ENCODE data around the gene FAM163B. TPM values are rescaled to one million over a fixed set of nuclear protein-coding genes. Genes with fewer than 3 reads are reported as not detected.

The FAM163B gene
- total and polyA plus RNA-seq, 9 of the 15 experiments (the other 6 are each of a cell fraction or from before 2014, with no cell fraction given) = not detected

DNA sequence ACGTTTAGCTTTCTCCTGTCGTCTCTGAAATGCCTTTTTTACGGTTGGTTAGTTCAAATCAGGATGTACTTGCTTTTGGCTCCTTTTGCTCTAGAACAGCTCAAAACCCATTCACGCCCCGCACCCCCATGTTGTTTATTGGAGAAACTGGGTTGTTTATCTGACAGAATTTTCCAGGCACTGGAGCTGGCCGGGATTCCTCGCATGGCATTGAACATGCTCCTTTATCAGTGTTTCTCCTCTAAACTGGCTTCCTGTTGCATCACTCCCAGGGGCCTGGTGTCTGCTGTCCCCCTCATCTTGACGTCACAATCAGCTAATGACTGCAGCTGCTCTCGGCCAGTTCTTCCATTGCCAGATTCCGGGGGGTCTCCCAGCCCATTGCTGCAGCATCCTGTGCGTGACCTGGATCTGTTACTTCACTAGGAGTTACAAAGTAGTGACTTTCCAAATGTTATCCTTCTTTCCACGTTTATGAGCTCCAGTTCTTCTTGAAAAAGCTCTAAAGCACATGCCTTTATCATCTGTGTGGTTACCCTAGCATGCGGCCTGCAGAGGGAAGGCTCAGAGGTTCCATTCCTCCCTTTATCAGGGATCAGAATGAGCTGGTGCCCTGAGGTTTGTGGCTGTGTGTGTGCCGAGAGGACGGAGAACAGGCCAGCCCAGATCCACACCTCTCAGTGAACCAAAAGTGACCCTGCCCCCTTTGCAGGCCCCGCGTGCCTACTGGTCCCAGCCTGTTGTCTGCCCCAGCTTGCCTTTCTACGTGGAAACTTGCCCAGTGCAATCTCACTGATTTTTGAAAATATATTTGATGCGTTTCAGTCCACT lies 27.5 kb downstream of the FAM163B start:
- H3K27ac ChIP-seq (ENCODE audit: extremely low read depth, low read depth, low read length) = no peak overlapping the region
- peaks cover 0 to 14% of the 10 kb centered on the region in 2 experiments; a peak in 2 of 5 replicates for H3K4me1 ChIP-seq (replicated peaks in 1 of 2; ENCODE audit: control insufficient read depth in 2 of 2, insufficient read depth in 2 of 2, low read length in 2 of 2)
- FAIRE-seq (no peak), DNase-seq (ENCODE audit: extremely low read depth in 1 of 4, low spot score in 3 of 4) (no peak), ATAC-seq (no peak)
- WGBS (ENCODE audit: insufficient coverage, low coverage, missing lambda C conversion rate) = 2% methylated on average over 19 of the region's 19 CpGs
- no peak overlapping the region for H3K4me2 ChIP-seq (ENCODE audit: insufficient read depth, low read length)
- H2AFZ ChIP-seq (ENCODE audit: low read depth, low read length) = no peak overlapping the region
- intact Hi-C loops (cut with micrococcal nuclease) = no loop called here
- in situ Hi-C loops (cut with MboI) = no loop called here
- no peaks in the 10 kb centered on the region for H3K9me1 ChIP-seq (ENCODE audit: control insufficient read depth, insufficient read depth, low read length)
- H3K36me3 ChIP-seq (ENCODE audit: control insufficient read depth, insufficient read depth, low read length) = no peaks in the 10 kb centered on the region
- no peak overlapping the region for H3K9ac ChIP-seq (ENCODE audit: insufficient read depth in 1 of 2, low read depth in 2 of 2, low read length in 2 of 2)
- H3K27me3 ChIP-seq (ENCODE audit: control insufficient read depth in 2 of 2, insufficient read depth in 2 of 2, low read length in 2 of 2) = peaks cover 43 to 89% of the 10 kb centered on the region in 2 experiments; a peak in 4 of 5 replicates
- TF ChIP-seq ZNF134 (CRISPR knock-in tag; conservative IDR thresholded peaks at IDR 0.05) (no peak), CREM (IDR thresholded peaks at IDR 0.05; ENCODE audit: low read depth) (peak; percentile 45), COPS2 (conservative IDR thresholded peaks at IDR 0.05) (no peak), L3MBTL2 (IDR thresholded peaks at IDR 0.05) (0 out of 2 replicates have a peak, but pooled peaks have one; percentile 20), STAT5A (IDR thresholded peaks at IDR 0.05; ENCODE audit: borderline replicate concordance, low read length) (no peak), ZNF764 (CRISPR knock-in tag; IDR thresholded peaks at IDR 0.05; ENCODE audit: low read depth) (no peak), CEBPG (CRISPR knock-in tag; IDR thresholded peaks at IDR 0.05) (no peak), CEBPG (tag; conservative IDR thresholded peaks at IDR 0.05 in 1 of 2, IDR thresholded peaks at IDR 0.05 in 1 of 2) (peak in 1 of 2 experiments; percentile 71; a peak in 2 of 4 replicates)
- BruUV-seq (replicated peaks) = no TSS peak
- no peaks in the 10 kb centered on the region for H3K79me2 ChIP-seq (ENCODE audit: control insufficient read depth, insufficient read depth, low read length)
- peaks cover 10% of the 10 kb centered on the region for H4K20me1 ChIP-seq (replicated peaks; ENCODE audit: control insufficient read depth, insufficient read depth, low read length)
- ChIA-PET POLR2A (interaction anchor here (0.6 kb wide), 1 partner anchor 55 kb away, joined by 3 read pairs; no protein-coding TSS in a partner anchor), CTCF (ENCODE audit: low intra/inter-chr PET ratio) (no interaction called here)
- no peak overlapping the region for H3K4me3 ChIP-seq
- H3K9me3 ChIP-seq (replicated peaks; ENCODE audit: control insufficient read depth, insufficient read depth, low read depth, low read length) = no peaks in the 10 kb centered on the region

Measured in K562 (cell line).